ENCODE data around the gene SCN9A.

The SCN9A gene

DNA sequence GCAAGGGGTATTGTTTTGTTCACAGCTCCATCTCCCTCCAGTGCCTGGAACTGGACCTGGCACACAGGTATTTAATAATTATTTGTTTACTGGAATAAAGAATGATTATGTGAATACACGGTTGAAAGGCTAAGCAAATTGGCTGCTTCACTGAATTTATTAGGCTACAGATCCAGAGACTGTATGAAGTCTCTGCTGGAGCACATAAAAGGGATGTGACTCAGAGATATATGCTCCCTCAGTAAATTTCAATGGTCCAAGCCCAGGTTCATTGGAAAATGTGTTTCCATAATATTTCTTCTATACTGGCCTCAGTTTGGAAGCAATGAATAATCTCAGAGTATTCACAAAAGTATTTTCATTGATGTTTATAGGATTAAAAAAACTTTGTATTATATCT lies 126.4 kb downstream of the SCN9A start:
- H3K27ac Mint-ChIP-seq (ENCODE audit: low read depth) = no peak overlapping the region
- no peak overlapping the region for H3K4me3 Mint-ChIP-seq

DNA sequence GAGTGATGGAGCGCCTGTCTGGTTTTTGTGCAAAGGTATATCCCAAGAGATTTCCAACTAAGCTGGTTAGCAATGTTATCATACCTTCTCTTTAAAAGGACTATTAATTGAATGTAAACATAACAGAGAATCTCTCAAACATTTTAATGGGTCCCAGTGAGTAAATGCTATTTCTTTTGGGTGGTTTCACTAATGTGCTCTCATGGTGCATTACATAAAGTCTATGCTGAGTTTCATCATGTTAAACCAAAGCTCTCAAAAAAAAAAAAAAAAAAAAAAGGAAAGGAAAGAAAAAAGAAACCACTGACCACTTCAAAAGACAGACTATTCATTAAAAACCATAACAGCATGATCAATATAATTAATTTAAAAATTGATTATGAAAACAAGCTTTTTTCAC lies 128.8 kb downstream of the SCN9A start:
- ATAC-seq (replicated peaks; ENCODE audit: extremely low read depth, poor library complexity, severe bottlenecking) (no peak), DNase-seq (ENCODE audit: low spot score in 2 of 2) (no peak)
- no peaks in the 10 kb centered on the region for H3K4me1 Mint-ChIP-seq
- H3K36me3 Mint-ChIP-seq (ENCODE audit: insufficient read depth) = no peaks in the 10 kb centered on the region
- H3K4me3 Mint-ChIP-seq = no peak overlapping the region
- H3K9me3 Mint-ChIP-seq = peaks cover 21% of the 10 kb centered on the region
- H3K27me3 Mint-ChIP-seq = no peaks in the 10 kb centered on the region
- no peak overlapping the region for H3K27ac Mint-ChIP-seq (ENCODE audit: low read depth)

More for the DNA sequence above, 126.4 kb downstream of the SCN9A start:
- Mint-ChIP-seq H3K9me3 (peaks cover 14% of the 10 kb centered on the region), H3K36me3 (ENCODE audit: insufficient read depth) (no peaks in the 10 kb centered on the region), H3K4me1 (no peaks in the 10 kb centered on the region), H3K27me3 (no peaks in the 10 kb centered on the region)
- DNase-seq (ENCODE audit: low spot score in 2 of 2) (no peak), ATAC-seq (replicated peaks; ENCODE audit: extremely low read depth, poor library complexity, severe bottlenecking) (no peak)

GRCh38 chr2:166242309-166242708 lies 133.4 kb downstream of the SCN9A start:
- no peak overlapping the region for H3K27ac Mint-ChIP-seq (ENCODE audit: low read depth)
- DNase-seq (ENCODE audit: low spot score in 2 of 2) (no peak), ATAC-seq (replicated peaks; ENCODE audit: extremely low read depth, poor library complexity, severe bottlenecking) (no peak)
- H3K4me1 Mint-ChIP-seq = no peaks in the 10 kb centered on the region
- no peaks in the 10 kb centered on the region for H3K36me3 Mint-ChIP-seq (ENCODE audit: insufficient read depth)
- H3K9me3 Mint-ChIP-seq = peaks cover 17% of the 10 kb centered on the region
- H3K4me3 Mint-ChIP-seq = no peak overlapping the region
- no peaks in the 10 kb centered on the region for H3K27me3 Mint-ChIP-seq

DNA sequence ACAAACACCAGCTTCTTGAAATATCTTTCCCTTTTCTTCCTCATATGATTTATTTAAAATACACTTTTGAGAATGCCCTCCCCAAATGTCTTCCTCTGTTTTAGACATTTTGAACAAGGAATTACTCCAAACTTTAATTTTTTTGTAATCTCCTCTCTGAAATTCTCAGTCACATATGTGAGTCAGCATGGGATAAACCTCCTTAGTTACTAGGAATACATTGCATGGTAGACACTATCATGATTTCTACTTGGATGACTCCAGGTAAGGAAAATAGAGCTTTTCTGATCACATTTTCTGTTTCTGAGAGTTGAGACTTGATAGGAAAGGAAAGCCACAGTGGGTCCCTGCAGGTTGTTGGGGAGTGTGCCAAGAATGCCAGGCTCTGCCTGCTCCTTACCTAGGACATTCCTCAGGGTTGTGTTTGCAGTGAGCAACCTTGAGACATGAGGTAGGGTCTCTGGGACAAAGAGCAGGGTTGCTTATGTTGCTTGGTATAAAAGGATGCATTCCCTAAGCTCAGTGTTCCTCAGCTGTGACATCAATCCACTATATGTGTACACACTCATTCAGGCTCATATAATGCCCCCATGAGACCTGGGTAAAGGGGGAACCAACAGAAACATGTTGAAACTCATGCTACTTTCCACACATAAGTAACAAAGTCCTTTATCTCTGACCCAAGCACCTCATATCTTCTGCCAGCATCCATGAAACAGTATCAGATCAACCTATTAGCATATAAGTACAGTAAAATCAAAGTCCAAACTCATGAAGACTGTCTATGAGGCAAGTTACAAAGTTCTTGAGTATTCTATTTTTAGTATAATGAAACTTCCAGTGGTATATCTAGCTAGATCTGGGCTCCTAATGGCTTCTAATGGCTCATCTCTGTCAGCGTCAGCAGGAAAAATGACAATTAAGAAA lies 135.1 kb downstream of the SCN9A start:
- ATAC-seq (replicated peaks; ENCODE audit: extremely low read depth, poor library complexity, severe bottlenecking) (no peak), DNase-seq (ENCODE audit: low spot score in 2 of 2) (no peak)
- H3K27ac Mint-ChIP-seq (ENCODE audit: low read depth) = no peak overlapping the region
- no peaks in the 10 kb centered on the region for H3K36me3 Mint-ChIP-seq (ENCODE audit: insufficient read depth)
- H3K4me1 Mint-ChIP-seq = no peaks in the 10 kb centered on the region
- H3K4me3 Mint-ChIP-seq = no peak overlapping the region
- peaks cover 17% of the 10 kb centered on the region for H3K9me3 Mint-ChIP-seq
- H3K27me3 Mint-ChIP-seq = no peaks in the 10 kb centered on the region

- DNase-seq (ENCODE audit: low spot score in 2 of 2) (no peak), ATAC-seq (replicated peaks; ENCODE audit: extremely low read depth, poor library complexity, severe bottlenecking) (no peak)
- no peaks in the 10 kb centered on the region for H3K36me3 Mint-ChIP-seq (ENCODE audit: insufficient read depth)
- H3K9me3 Mint-ChIP-seq = peaks cover 15% of the 10 kb centered on the region
- no peak overlapping the region for H3K27ac Mint-ChIP-seq (ENCODE audit: low read depth)
- no peak overlapping the region for H3K4me3 Mint-ChIP-seq
- H3K27me3 Mint-ChIP-seq = no peaks in the 10 kb centered on the region
- no peaks in the 10 kb centered on the region for H3K4me1 Mint-ChIP-seq
These were observed 136.2 kb downstream of the SCN9A start for GRCh38 chr2:166239548-166239947.

DNA sequence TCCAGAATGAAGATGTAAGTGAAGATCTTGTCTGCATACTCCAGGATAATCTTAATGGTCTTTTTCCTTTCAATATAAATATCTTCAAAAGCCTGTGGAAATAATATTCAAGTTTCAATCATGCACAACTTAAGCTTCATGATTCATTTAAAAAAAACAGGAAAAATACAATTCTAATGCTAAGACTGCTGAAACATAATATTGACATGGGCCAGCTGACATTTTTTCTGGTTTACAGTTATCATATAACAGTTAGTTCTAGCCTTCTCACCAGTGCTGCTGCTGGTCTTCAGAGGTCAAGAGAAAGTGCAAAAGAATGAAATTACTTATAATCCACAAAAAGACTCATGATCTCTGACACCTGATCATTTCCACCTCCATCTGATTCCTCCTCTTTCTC lies 137.6 kb downstream of the SCN9A start:
- no peak for ATAC-seq (replicated peaks; ENCODE audit: extremely low read depth, poor library complexity, severe bottlenecking)
- no peak overlapping the region for H3K4me3 Mint-ChIP-seq

GRCh38 chr2:166234112-166234846 lies 141.5 kb downstream of the SCN9A start:
- H3K36me3 Mint-ChIP-seq (ENCODE audit: insufficient read depth) = no peaks in the 10 kb centered on the region
- H3K9me3 Mint-ChIP-seq = peaks cover 5% of the 10 kb centered on the region
- H3K27me3 Mint-ChIP-seq = no peaks in the 10 kb centered on the region

More for the DNA sequence above, 137.6 kb downstream of the SCN9A start:
- H3K27ac Mint-ChIP-seq (ENCODE audit: low read depth) = no peak overlapping the region
- no peak for DNase-seq (ENCODE audit: low spot score in 2 of 2)
- no peaks in the 10 kb centered on the region for H3K27me3 Mint-ChIP-seq
- H3K36me3 Mint-ChIP-seq (ENCODE audit: insufficient read depth) = no peaks in the 10 kb centered on the region
- peaks cover 5% of the 10 kb centered on the region for H3K9me3 Mint-ChIP-seq
- H3K4me1 Mint-ChIP-seq = no peaks in the 10 kb centered on the region

DNA sequence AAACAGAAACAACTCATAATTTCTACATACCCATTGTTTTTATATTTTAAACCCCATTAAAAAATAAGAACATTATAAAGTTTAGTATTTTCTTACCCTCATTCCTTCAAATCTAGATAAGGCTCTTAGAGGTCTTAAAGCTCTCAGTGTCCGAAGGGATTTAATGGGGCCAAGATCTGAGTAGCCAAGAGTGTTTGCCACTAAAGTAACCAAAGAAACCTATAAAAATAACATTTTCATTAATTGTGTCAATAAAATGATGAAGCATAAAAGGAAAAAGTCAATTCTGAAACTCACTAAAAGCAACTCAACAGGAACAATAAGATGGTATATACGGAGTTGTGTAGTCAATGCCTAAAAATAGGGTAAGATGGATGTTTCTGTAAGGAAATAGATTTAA lies 142.5 kb downstream of the SCN9A start:
- no peak overlapping the region for H3K4me3 Mint-ChIP-seq
- H3K36me3 Mint-ChIP-seq (ENCODE audit: insufficient read depth) = no peaks in the 10 kb centered on the region
- no peak overlapping the region for H3K27ac Mint-ChIP-seq (ENCODE audit: low read depth)
- H3K27me3 Mint-ChIP-seq = no peaks in the 10 kb centered on the region
- no peaks in the 10 kb centered on the region for H3K9me3 Mint-ChIP-seq
- ATAC-seq (replicated peaks; ENCODE audit: extremely low read depth, poor library complexity, severe bottlenecking) (no peak), DNase-seq (ENCODE audit: low spot score in 2 of 2) (no peak)
- H3K4me1 Mint-ChIP-seq = no peaks in the 10 kb centered on the region

More at GRCh38 chr2:166234112-166234846, 141.5 kb downstream of the SCN9A start:
- no peak for ATAC-seq (replicated peaks; ENCODE audit: extremely low read depth, poor library complexity, severe bottlenecking)
- Mint-ChIP-seq H3K4me3 (no peak overlapping the region), H3K27ac (ENCODE audit: low read depth) (no peak overlapping the region), H3K4me1 (no peaks in the 10 kb centered on the region)
- no peak for DNase-seq (ENCODE audit: low spot score in 2 of 2)

DNA sequence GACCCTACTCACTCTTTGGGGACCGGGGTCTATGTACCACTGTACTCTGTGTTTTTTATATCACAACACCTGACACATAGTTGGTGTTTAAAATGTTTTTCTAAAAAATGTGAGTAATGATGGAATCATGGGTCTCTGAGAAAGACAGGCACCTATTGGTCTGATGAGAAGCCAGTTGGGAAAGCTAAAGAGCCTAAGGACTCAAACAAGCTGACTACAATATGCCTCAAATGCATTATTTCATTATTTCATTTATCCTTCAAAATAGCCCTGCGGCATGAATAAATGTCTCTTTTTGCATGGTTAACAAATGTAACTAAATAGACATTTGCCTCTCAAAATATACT lies 145.0 kb downstream of the SCN9A start:
- Mint-ChIP-seq H3K4me1 (no peaks in the 10 kb centered on the region), H3K27ac (ENCODE audit: low read depth) (no peak overlapping the region), H3K9me3 (no peaks in the 10 kb centered on the region), H3K27me3 (no peaks in the 10 kb centered on the region), H3K36me3 (ENCODE audit: insufficient read depth) (no peaks in the 10 kb centered on the region), H3K4me3 (no peak overlapping the region)
- DNase-seq (ENCODE audit: low spot score in 2 of 2) (no peak), ATAC-seq (replicated peaks; ENCODE audit: extremely low read depth, poor library complexity, severe bottlenecking) (no peak)

DNA sequence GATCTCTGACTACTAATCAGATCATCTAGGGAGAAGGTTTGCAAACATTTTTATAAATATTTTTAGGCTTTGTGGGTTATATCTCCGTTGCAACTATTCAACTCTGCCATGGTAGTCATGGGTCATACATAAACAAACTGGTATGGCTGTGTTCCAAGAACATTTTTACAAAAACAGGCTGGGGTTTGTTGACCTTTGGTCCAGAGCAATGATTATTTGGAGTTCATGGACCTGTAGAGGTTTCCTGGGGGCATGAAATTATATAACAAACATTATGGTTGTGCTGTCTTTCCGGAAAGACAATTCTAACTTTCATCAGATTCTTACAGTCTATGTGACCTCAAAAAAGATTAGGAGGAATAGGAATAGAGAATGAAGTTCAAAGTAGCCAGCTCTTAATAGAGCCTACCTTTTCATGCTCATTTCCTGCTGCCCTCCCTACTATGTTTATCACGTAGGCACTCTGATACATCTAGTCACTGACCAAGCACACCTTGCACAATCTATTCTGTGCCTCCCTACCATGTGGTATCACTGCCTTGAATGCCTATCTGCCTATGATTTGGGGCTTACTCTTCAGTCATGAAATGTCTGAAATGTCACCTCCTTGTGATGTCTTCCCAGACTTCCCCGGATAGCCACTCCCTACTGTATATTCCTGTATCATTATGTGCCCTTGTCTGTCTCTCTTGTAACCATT lies 145.6 kb downstream of the SCN9A start:
- H3K27ac Mint-ChIP-seq (ENCODE audit: low read depth) = no peak overlapping the region
- ATAC-seq (replicated peaks; ENCODE audit: extremely low read depth, poor library complexity, severe bottlenecking) = no peak
- no peak overlapping the region for H3K4me3 Mint-ChIP-seq
- no peaks in the 10 kb centered on the region for H3K27me3 Mint-ChIP-seq
- H3K4me1 Mint-ChIP-seq = no peaks in the 10 kb centered on the region
- DNase-seq (ENCODE audit: low spot score in 2 of 2) = no peak
- H3K36me3 Mint-ChIP-seq (ENCODE audit: insufficient read depth) = no peaks in the 10 kb centered on the region
- H3K9me3 Mint-ChIP-seq = no peaks in the 10 kb centered on the region

DNA sequence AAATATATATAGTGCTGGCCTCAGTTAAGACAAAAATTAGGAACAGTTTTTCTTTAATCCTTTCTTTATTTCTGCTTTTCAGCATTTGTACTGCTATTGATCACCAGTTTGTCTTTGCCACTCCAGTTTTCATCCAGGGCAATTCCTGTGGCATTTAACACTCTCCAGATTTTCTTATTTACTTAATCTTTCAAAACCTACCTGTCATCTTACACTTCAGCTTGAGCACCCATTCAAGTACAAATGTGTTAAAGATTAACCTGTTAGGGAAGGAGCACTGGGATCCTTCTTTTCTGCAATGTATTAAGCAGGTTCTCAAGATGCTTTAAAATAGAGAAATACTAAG lies 146.1 kb downstream of the SCN9A start:
- Mint-ChIP-seq H3K4me3 (no peak overlapping the region), H3K27me3 (no peaks in the 10 kb centered on the region), H3K9me3 (no peaks in the 10 kb centered on the region), H3K36me3 (ENCODE audit: insufficient read depth) (no peaks in the 10 kb centered on the region), H3K4me1 (no peaks in the 10 kb centered on the region), H3K27ac (ENCODE audit: low read depth) (no peak overlapping the region)
- DNase-seq (ENCODE audit: low spot score in 2 of 2) (no peak), ATAC-seq (replicated peaks; ENCODE audit: extremely low read depth, poor library complexity, severe bottlenecking) (no peak)

GRCh38 chr2:166224197-166224596 lies 151.5 kb downstream of the SCN9A start:
- Mint-ChIP-seq H3K36me3 (ENCODE audit: insufficient read depth) (no peaks in the 10 kb centered on the region), H3K4me1 (no peaks in the 10 kb centered on the region), H3K27ac (ENCODE audit: low read depth) (no peak overlapping the region), H3K9me3 (no peaks in the 10 kb centered on the region), H3K27me3 (no peaks in the 10 kb centered on the region), H3K4me3 (no peak overlapping the region)
- DNase-seq (ENCODE audit: low spot score in 2 of 2) (no peak), ATAC-seq (replicated peaks; ENCODE audit: extremely low read depth, poor library complexity, severe bottlenecking) (no peak)

All from central memory CD8-positive, alpha-beta T cell (primary cell).